ENCODE measurements around the gene EPB41L5. TPM values are rescaled to one million over a fixed set of nuclear protein-coding genes. Genes with fewer than 3 reads are reported as not detected.

EPB41L5 gene
- total RNA-seq, 1 donor from 2014 or later, result 75.3 TPM

DNA sequence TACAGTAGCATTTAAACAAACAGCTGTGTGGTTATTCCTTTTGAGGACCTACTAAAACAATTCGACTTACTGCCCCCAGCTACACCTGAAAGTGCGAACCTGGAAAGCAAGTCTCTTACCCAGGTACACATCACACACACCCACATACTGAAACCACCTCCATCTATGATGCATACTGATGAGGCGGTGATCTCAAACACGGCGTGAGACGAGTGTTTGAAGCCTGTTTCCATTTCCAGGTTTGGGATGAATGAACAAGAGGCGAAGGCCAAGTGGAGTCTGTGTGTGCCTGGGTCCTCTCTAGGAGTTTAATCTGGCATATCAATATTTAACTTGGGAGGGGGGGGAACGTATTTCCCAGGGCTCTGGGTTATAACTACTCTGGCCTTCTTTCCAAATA is 208.7 kb downstream of the EPB41L5 start:
- peak overlapping the region; percentile 73 for H3K4me3 Mint-ChIP-seq (ENCODE audit: low read depth)
- peaks cover 18% of the 10 kb centered on the region for H3K27me3 Mint-ChIP-seq
- TF ChIP-seq, protein P1, sequence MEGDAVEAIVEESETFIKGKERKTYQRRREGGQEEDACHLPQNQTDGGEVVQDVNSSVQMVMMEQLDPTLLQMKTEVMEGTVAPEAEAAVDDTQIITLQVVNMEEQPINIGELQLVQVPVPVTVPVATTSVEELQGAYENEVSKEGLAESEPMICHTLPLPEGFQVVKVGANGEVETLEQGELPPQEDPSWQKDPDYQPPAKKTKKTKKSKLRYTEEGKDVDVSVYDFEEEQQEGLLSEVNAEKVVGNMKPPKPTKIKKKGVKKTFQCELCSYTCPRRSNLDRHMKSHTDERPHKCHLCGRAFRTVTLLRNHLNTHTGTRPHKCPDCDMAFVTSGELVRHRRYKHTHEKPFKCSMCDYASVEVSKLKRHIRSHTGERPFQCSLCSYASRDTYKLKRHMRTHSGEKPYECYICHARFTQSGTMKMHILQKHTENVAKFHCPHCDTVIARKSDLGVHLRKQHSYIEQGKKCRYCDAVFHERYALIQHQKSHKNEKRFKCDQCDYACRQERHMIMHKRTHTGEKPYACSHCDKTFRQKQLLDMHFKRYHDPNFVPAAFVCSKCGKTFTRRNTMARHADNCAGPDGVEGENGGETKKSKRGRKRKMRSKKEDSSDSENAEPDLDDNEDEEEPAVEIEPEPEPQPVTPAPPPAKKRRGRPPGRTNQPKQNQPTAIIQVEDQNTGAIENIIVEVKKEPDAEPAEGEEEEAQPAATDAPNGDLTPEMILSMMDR (IDR thresholded peaks at IDR 0.05; ENCODE audit: unreplicated experiment), result no peak
- H3K27ac Mint-ChIP-seq, result no peak overlapping the region
- peaks cover 6% of the 10 kb centered on the region for H3K9me3 Mint-ChIP-seq (ENCODE audit: low read depth)
- peaks cover 2% of the 10 kb centered on the region for H3K4me1 Mint-ChIP-seq (ENCODE audit: low read depth)
- no peak for DNase-seq (ENCODE audit: low spot score, unreplicated experiment)
- peaks cover 21% of the 10 kb centered on the region for H3K36me3 Mint-ChIP-seq (ENCODE audit: insufficient read depth)

GRCh38 chr2:120222186-120223033 is 209.5 kb downstream of the EPB41L5 start:
- Mint-ChIP-seq H3K36me3 (ENCODE audit: insufficient read depth) (peaks cover 20% of the 10 kb centered on the region), H3K27me3 (peaks cover 26% of the 10 kb centered on the region), H3K4me3 (ENCODE audit: low read depth) (peak overlapping the region; percentile 73), H3K4me1 (ENCODE audit: low read depth) (peaks cover 2% of the 10 kb centered on the region), H3K27ac (peak overlapping the region; percentile 89), H3K9me3 (ENCODE audit: low read depth) (peaks cover 4% of the 10 kb centered on the region)
- TF ChIP-seq, protein P1 (IDR thresholded peaks at IDR 0.05; ENCODE audit: unreplicated experiment), result no peak
- DNase-seq (ENCODE audit: low spot score, unreplicated experiment), result no peak

DNA sequence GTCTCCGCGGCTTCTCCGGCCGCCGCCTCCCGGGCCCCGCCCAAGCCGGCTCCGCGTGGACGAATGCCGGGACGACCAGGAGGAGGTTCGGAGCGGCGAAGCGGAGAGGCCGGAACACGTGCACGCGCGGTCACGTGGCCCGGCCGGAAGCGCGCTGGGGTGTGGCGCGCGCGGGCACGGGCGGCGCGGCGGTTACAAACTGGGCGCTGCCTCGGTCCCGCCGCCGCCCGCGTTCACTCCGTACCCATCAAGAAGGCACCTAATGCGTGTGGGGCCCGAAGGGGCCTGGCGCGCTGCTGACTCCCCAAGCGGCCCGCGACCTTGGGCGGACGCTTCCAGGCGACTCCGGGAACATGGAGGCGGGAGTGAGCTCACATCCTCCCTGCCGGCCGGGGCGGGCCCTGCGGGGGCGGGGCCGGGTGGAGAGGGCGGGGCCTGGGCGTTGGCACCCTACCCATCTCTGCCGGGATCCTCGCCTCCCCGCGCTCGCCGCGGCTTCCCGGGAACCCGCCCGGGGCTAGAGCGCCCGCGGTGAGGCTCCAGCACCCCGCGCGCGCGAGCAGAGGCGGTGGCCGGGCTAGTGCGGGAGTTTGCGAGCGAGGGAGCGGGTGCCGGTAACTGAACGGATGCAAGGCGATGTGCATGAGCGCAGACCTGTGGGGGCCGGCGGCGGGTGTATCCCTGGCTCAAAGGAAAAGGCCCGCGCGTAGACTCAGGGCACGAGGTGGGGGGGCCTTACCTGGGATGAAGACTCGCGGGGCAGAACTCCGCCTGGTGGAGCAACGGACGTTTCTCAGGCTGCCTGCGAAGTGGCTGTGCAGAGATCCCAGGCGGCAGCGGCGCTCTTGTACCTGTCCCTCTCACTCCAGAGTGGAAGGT is 210.4 kb downstream of the EPB41L5 start, which contains the start of gene TMEM185B:
Gene TMEM185B, minus strand, starts transcription at position 367 of the 879 bp plus-strand sequence. CDS start 424 bp downstream, outside the sequence.
- Mint-ChIP-seq H3K36me3 (ENCODE audit: insufficient read depth) (peaks cover 19% of the 10 kb centered on the region), H3K27me3 (peaks cover 32% of the 10 kb centered on the region), H3K4me3 (ENCODE audit: low read depth) (peak within 1 kb of the TSS; percentile 74), H3K4me1 (ENCODE audit: low read depth) (peaks cover 2% of the 10 kb centered on the region), H3K27ac (peak within 1 kb of the TSS; percentile 89), H3K9me3 (ENCODE audit: low read depth) (peaks cover 4% of the 10 kb centered on the region)
- TF ChIP-seq, protein P1 (IDR thresholded peaks at IDR 0.05; ENCODE audit: unreplicated experiment), result peak; percentile 53
- DNase-seq (ENCODE audit: low spot score, unreplicated experiment), result peak; percentile 89

DNA sequence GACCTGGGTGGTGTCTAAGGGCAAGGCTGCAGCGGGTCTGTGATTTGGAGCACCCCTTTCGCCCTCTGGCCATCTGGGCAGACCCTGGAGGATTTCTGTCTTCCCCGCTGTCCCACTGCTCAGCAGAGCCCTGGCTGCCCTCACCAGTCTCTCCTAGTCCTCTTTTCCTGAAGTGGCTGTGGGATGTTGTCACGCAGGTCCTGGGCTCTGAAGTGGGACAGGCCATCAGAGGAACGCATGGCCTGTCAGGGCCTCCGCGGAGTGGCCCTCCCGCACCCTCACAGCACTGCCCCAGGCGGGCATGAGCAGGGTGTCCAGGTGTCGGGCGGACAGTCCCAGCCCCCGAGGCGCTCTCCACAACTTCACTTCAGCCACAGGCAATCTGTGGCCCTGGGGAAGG is 211.4 kb downstream of the EPB41L5 start:
- DNase-seq (ENCODE audit: low spot score, unreplicated experiment), result no peak
- H3K27ac Mint-ChIP-seq, result no peak overlapping the region
- TF ChIP-seq, protein P1 (IDR thresholded peaks at IDR 0.05; ENCODE audit: unreplicated experiment), result no peak
- peak overlapping the region; percentile 74 for H3K4me3 Mint-ChIP-seq (ENCODE audit: low read depth)
- peaks cover 17% of the 10 kb centered on the region for H3K36me3 Mint-ChIP-seq (ENCODE audit: insufficient read depth)
- H3K4me1 Mint-ChIP-seq (ENCODE audit: low read depth), result peaks cover 2% of the 10 kb centered on the region
- H3K9me3 Mint-ChIP-seq (ENCODE audit: low read depth), result peaks cover 4% of the 10 kb centered on the region
- peaks cover 41% of the 10 kb centered on the region for H3K27me3 Mint-ChIP-seq

Data from progenitor cell of endocrine pancreas (in vitro differentiated cells).